SW 1271 (cell line): Measurements from ENCODE around the gene APOBEC3A.
A peak's percentile ranks its signal among the peaks of the same experiment; 100 is the strongest.

Source experiments
- DNase-seq, 2 experiments: peaks; one replicate each; lab custom pipeline; 2025; lab: John Stamatoyannopoulos, UW

APOBEC3A gene

DNA sequence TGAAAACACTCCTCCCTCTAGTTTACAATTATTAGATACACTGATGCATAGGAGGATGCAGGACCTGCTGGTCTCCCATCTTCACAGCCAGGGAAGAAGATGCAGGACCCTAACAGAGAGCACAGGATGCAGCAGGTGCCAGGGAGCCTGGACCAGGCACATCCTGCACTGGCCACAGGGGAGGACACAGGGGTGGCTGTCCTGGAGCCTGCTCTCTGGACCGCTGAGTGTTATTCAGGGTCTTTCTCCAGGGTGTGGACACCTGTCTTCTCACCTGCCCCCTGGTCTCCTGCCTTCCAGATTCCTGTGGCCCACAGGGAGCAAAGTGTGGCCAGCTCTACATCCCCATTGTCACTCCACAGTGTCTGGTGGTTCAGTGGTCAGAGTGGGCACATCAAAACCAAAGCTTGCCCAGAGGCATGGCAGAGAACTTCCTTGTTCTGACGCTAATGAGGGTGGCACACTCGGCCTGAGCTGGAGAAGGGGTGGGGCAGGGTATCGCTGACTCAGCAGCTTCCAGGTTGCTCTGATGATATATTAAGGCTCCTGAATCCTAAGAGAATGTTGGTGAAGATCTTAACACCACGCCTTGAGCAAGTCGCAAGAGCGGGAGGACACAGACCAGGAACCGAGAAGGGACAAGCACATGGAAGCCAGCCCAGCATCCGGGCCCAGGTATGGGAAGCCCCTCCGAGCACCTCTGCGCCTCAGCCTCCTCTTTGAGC lies at the start of gene APOBEC3A:
Gene APOBEC3A, plus strand, starts transcription at position 564 of the 725 bp plus-strand sequence. Its CDS starts 83 bp downstream, at position 647.
- DNase-seq: no peak

GRCh38 chr22:38907767-38908166 lies 49.6 kb upstream of the APOBEC3A start:
- DNase-seq: no peak

- DNase-seq: no peak
Measured at GRCh38 chr22:38911434-38911833, 46.0 kb upstream of the APOBEC3A start.

GRCh38 chr22:38919631-38920190 lies 37.7 kb upstream of the APOBEC3A start:
- no peak for DNase-seq

DNA sequence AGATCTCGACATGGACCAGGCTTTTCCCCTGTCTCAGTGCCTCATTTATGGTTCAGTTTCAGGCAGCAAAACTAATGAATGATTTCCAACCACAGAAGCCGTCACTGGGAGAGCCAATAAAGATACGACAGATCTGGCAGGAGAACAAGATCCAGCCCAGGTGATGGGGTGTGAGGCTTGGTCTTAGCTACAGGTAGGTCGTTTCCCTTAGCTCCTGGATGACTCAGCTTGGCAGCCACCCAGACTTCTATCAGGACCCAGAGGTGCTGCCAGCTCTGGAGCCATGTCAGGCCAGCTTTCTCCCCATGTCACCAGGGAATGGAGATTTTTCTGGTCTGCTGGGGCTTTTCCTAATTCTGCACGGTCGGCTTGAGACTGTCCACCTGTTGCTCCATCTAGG lies 36.3 kb upstream of the APOBEC3A start:
- DNase-seq: no peak

DNA sequence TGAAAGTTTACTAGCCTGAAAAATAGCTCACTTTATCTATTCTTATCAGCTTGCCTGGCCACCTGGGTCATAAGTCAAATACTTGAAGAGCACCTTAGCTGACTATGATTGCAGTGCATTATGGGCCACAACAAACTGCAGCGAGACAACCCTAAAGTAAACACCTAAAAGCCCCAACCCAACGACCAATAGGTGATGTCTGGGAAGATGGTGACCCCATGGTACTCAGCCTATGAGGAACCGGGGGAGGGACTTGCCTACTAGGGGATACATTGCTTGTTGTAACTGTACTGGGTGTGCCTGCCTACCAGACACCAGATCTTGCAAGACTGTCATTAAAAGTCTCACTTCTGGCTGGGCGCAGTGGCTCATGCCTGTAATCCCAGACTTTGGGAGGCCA lies 35.6 kb upstream of the APOBEC3A start:
- DNase-seq: no peak

DNA sequence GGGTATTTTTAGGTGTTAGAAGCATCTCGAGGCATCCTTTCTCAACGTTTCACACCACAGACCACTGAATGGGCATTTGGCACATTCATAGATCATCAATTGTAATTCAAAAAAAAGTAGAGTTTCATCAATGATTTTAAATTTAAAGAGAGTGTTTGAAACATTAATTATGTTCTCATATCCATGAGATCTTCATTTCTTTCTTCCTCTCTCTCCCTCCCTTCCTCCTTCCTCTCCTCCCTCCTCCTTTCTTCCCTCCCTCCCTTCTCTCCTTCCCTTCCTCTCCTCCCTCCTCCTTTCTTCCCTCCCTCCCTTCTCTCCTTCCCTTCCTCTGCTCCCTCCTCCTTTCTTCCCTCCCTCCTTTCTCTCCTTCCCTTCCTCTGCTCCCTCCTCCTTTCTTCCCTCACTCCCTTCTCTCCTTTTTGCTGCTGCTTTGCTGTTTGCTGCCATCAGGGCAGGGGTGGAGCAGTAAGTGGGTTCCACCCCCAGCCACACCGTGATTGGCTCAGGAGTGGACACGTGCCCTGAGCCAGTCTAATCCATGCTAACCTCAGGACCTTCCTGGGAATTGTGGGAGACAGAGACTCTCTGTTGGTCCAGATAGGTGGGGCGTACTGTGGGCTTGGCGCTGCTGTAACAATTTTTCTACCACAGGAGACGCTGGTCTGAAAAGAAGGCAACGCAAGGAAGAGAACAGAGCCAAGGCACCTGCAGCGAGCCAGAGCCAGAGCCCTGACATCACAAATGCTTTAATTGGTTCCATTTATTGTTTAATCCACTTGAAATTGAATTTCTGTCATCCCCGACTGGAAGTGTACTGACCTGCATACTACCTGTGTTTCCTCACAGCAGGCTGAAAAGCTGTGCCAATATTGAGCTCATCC lies 33.7 kb upstream of the APOBEC3A start:
- peak in 1 of 2 experiments; percentile 31 for DNase-seq

- DNase-seq: peak; percentile 14 to 68
Measured at GRCh38 chr22:38924347-38924952, 33.0 kb upstream of the APOBEC3A start.

DNA sequence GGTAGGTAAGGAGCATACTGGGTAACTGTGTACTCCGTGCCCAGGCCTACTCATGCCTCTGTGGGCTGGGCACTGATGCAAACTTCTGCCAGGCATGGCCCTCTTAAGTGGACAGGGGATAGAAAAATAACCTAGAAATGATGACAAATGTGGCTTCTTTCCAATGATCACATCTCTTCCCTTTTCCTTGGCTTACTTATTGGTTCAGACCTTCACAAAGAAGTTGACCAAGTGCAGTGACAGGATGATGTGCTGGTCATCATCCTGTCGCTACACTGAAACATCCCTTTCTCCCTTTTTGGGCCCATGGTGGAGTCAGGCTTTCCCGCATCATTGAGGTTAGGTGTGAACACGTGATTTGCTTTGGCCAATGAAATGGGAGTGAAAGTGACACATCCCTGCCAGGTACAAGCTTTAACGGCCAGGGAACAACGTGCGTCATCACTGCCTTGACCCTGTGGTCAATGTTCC lies 31.8 kb upstream of the APOBEC3A start:
- no peak for DNase-seq

DNA sequence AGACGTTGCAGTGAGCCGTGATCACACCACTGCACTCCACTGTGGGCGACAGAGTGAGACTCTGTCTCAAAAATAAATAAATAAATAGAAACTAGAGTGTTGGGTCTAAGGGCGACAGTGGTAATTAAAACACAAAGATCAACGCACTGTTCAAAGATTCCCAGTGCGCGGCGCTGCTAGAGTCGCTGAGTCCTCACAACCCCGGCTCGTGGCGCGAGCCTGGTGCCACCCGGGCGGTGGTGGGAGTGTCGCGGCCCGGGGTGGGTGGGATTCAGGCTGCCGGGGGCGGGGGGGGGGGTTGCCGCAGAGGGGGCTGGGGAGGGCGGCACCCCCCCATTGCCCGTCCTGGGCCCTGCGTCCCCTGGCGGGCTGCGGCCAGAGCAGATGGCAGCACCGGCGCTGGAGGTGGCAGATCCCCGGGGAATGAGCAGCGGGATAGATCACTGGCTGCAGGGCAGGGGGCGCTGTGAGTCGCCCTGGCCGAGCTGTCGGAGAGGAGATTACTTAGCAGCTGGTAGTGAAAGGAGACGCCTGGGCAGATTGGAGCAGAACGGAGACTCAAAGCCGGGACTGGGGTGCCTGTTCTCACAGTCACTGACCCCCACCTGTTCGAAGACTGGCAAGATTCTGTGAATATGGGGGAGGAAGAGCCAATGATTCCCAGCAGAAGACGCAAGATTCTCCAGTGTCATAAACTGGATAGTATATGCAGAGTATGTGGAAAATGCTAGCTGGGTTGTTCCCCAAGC lies 30.2 kb upstream of the APOBEC3A start:
- DNase-seq: peak; percentile 30 to 70

GRCh38 chr22:38930512-38930911 lies 26.9 kb upstream of the APOBEC3A start:
- DNase-seq: no peak

- no peak for DNase-seq
Measured at GRCh38 chr22:38935023-38935422, 22.4 kb upstream of the APOBEC3A start.

DNA sequence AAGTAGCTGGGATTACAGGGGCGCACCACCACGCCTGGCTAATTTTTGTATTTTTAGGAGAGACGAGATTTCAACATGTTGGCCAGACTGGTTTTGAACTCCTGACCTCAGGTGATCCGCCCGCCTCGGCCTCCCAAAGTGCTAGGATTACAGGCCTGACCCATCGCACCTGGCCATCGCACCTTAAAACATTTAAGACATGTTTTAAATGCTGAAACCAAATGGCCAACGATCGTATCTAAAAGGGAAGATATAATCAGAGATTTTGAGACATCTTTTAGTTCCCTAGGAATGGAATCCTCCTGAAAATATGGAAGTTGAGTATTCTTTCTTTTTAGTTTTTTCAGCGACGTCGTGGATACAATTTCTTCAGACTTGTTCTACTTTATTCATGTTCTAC lies 21.8 kb upstream of the APOBEC3A start:
- no peak for DNase-seq

GRCh38 chr22:38936562-38936961 lies 20.8 kb upstream of the APOBEC3A start:
- no peak for DNase-seq

DNA sequence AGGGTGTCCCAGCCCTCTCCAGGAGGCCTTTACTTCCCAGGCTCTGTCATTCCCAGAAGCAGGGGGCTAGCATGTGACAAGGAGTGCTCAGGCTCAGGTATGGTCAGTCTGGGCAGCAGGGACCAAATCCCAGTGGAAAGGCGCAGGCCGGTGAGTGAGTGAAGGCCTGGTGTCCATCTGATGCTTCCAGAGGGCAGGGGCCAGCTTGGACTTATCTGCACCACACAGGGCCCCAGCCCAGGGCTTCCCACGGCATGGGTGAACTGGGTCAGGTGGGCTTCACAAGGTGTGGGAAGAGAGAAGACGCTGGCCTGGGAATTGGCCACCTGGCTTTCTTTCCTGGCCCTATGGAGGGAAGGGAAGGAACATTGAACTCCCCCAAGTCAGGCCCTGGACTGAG lies 20.4 kb upstream of the APOBEC3A start:
- no peak for DNase-seq

- DNase-seq: no peak
Measured at GRCh38 chr22:38937541-38937940, 19.9 kb upstream of the APOBEC3A start.

DNA sequence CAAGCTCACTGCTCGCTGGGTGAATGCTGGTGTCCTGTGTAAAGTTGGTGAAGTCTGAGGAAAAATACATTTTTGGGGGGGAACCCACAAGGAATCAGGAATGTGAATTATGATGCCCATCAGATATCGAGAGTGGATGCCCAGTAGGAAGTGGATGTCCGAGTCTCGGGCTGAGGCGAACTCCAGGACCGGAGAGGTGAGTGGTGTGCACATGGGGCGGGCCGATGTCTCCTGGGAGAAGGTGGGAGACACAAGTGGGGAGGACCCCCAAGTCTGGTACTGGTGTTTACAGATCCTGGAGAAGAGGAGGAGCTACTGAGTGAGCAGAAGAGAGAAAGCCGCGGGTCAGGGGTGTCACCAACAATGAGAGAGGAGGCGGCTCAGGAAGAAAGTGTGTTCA lies 19.2 kb upstream of the APOBEC3A start:
- no peak for DNase-seq

- DNase-seq: no peak
Measured at GRCh38 chr22:38938925-38939324, 18.5 kb upstream of the APOBEC3A start.

- DNase-seq: no peak
Measured at GRCh38 chr22:38940811-38941384, 16.5 kb upstream of the APOBEC3A start.

- no peak for DNase-seq
Measured at GRCh38 chr22:38941488-38941987, 15.9 kb upstream of the APOBEC3A start.

GRCh38 chr22:38942702-38943101 lies 14.7 kb upstream of the APOBEC3A start:
- DNase-seq: no peak
